Measurements from ENCODE around the gene LTBP3.
"Not testable (repeated sequence)": the region's sequence is repeated elsewhere in the genome, so short reads cannot be mapped to it uniquely, and the experiment has no call there.

LTBP3 gene

GRCh38 chr11:65536412-65537295 is 21.5 kb downstream of the LTBP3 start:
- DNase-seq: no peak

- DNase-seq: no peak
Measured at GRCh38 chr11:65535102-65535501, 23.1 kb downstream of the LTBP3 start.

DNA sequence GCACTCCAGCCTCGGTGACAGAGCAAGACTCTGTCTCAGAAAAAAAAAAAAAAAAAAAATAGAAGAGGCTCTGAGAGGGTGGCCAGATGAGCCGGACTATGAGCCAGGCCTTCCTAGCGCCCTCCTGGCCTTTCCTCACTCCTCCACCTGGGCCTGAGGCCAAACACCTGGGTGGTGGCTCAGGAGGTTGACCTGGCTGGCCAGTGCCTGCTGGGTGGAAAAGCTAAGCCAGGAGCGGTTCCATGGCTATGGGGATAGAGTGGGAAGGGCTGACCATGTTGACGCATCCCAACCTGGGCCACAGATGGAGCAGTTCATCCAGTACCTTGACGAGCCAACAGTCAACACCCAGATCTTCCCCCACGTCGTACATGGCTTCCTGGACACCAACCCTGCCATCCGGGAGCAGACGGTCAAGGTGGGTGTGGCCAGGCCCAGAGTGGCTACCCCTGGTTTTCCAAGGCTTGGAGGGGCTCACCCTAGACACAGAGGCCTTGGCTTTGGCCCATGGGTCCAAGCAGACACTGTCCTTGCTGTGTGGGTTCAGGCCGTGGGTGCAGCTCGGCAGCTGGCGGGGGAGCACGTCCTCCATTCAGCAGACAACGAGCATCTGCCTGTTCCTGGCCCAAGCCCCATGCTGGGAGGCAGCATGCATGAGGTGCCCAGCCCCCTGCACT is 25.6 kb downstream of the LTBP3 start:
- DNase-seq: no peak

DNA sequence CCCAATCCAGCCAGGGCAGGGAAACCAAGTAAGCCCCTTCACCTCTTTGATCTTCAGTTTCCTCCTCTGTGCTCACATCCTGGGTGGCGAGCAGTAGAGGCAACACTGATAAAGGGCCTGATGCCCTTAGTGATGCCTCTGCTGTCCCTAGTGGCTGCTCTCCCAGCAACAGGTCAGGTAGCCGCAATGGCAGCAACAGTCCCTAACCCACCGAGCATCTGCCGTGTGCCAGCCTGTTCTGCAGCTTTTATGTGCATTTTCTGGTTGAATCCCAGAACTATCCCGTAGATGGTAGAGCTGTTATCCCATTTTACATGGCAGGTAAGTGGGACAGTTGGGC is 28.0 kb downstream of the LTBP3 start:
- DNase-seq: no peak

- DNase-seq: no peak
Measured at GRCh38 chr11:65529475-65530156, 28.5 kb downstream of the LTBP3 start.

- DNase-seq: no peak
Measured at GRCh38 chr11:65528819-65529350, 29.3 kb downstream of the LTBP3 start.

DNA sequence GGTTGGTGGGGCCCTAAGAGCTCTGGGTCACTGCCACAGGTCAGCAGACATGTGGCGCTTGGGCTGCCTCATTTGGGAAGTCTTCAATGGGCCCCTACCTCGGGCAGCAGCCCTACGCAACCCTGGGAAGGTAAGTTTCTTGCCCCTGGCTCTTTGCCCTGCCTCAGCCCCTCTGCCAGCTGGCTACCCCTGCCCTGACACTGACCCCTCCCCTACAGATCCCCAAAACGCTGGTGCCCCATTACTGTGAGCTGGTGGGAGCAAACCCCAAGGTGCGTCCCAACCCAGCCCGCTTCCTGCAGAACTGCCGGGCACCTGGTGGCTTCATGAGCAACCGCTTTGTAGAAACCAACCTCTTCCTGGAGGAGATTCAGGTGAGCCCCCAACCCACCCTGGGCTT is 31.4 kb downstream of the LTBP3 start:
- DNase-seq: no peak

DNA sequence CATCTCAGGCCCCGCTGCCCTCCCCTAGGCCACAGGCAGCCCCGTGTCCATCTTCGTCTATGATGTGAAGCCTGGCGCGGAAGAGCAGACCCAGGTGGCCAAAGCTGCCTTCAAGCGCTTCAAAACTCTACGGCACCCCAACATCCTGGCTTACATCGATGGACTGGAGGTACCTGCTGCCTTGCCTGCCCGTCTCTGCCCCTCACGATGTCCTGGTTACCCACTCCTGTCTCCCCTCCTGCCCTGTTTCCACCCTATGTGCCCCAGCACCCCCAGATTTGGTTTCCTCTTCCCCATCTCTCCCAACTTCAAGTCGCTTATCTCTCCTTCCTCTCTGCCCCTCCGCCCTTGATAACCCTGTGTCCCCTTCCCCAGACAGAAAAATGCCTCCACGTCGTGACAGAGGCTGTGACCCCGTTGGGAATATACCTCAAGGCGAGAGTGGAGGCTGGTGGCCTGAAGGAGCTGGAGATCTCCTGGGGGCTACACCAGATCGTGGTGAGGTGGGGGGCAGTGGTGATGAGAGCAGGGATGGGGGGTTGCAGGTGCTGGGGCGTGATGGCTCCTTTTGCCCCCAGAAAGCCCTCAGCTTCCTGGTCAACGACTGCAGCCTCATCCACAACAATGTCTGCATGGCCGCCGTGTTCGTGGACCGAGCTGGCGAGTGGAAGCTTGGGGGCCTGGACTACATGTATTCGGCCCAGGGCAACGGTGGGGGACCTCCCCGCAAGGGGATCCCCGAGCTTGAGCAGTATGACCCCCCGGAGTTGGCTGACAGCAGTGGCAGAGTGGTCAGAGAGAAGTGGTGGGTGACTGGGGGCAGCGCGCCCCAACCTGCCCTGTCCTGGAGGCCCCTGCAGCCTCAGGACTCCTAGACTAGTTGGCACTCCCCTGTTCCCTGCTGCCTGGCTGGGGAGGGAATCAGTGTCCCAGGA is 32.3 kb downstream of the LTBP3 start:
- no peak for DNase-seq

- peak in 13 of 14 donors; percentile 27 to 86 (median 69) for DNase-seq
Measured at GRCh38 chr11:65524741-65525545, 33.2 kb downstream of the LTBP3 start, which contains the start of gene SCYL1. Gene SCYL1 (plus strand): TSS chr11:65525083. CDS start chr11:65525154, 71 bp downstream.

- peak in 3 of 14 donors; percentile 20 to 54 (median 37) for DNase-seq
Measured at GRCh38 chr11:65524014-65524740, 34.0 kb downstream of the LTBP3 start.

GRCh38 chr11:65523631-65523968 is 34.6 kb downstream of the LTBP3 start:
- DNase-seq: not testable (repeated sequence)

DNA sequence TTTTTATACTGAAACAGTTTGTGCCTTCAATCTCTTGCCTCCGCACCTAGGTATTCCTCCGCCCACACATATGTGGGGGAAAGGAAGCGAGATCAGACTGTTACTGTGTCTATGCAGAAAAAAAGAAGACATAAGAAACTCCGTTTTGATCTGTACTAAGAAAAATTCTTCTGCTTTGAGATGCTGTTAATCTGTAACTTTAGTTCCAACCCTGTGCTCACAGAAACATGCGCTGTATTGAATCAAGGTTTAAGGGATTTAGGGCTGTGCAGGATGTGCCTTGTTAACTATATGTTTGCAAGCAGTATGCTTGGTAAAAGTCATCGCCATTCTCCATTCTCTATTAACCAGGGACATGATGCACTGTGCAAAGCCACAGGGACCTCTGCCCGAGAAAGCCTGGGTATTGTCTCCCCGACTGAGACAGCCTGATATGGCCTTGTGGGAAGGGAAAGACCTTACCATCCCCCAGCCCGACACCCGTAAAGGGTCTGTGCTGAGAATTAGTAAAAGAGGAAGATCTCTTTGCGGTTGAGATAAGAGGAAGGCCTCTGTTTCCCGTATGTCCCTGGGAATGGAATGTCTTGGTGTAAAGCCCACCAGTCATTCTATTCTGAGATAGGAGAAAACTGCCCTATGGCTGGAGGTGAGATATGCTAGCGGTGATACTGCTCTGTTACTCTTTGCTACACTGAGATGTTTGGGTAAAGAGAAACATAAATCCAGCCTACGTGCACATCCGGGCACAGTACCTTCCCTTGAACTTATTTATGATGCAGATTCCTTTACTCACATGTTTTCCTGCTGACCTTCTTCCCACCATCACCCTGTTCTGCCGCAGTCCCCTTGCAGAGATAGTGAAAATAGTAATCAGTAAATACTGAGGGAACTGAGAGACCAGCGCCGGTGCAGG is 35.2 kb downstream of the LTBP3 start:
- peak in 2 of 14 donors; percentile 11 to 16 for DNase-seq

- DNase-seq: not testable (repeated sequence)
Measured at GRCh38 chr11:65521777-65522521, 36.2 kb downstream of the LTBP3 start.

GRCh38 chr11:65518941-65519549 is 39.1 kb downstream of the LTBP3 start:
- not testable (repeated sequence) for DNase-seq

- DNase-seq: no peak
Measured at GRCh38 chr11:65516135-65516968, 41.8 kb downstream of the LTBP3 start.

DNA sequence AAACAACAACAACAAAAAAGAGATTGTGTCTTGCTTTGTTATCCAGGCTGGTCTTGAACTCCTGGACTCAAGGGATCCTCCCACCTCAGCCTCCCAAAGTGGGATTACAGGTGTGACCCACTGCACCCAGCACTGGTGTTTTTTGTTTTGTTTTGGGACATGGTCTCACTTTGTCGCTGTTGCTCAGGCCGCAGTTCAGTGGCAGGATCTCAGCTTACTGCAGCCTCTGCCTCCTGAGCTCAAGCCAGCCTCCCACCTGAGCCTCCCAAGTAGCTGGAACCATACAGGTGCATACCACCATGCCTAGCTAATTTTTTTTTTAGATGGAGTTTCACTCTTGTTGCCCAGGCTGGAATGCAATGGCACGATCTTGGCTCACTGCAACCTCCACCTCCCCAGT is 45.8 kb downstream of the LTBP3 start:
- DNase-seq: not testable (repeated sequence)
